Measurements from ENCODE around the gene EXOC1.

DNA sequence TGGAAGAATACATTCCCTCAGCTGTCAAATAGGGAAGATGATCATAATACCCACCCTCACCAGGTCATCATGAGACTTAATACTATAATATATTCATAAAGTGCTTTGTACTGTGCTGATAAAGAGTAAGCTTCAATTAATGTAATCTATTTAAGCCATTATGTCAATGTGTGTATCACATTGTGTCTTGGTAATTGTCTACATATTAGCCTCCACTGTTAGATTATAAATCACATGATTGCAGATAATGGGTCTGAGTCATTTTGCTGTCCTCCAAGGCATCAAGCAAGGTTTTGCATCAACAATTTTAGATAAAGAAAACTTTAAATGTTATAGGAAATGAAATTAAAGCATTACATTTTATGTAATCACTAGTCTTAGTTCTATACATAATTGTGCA, 50.1 kb downstream of the EXOC1 start:
- TF ChIP-seq CTCF (conservative IDR thresholded peaks at IDR 0.05; ENCODE audit: low read length), result no peak
- no peak for TF ChIP-seq EZH2phosphoT487 (IDR thresholded peaks at IDR 0.05; ENCODE audit: borderline replicate concordance, low read depth, low read length)
